OCI-LY1 (cell line): ENCODE results near the gene SMURF2.

Experiments
- H2AFZ ChIP-seq: fragments of 200-600 bp; sonication (generic), shearing (Covaris generic); 2 replicates; pipeline ENCODE4 v1.6.0; 2014; ENCODE audit warnings: antibody characterized with exemption, mild to moderate bottlenecking, low read length
- H3F3A ChIP-seq: fragments of 200-600 bp; sonication (generic), shearing (Covaris generic); 2 replicates; pipeline ENCODE4 v1.6.0; 2014; ENCODE audit warnings: mild to moderate bottlenecking, antibody characterized with exemption, low read length, moderate library complexity; ENCODE audit not compliant: insufficient read depth
- H3K27ac ChIP-seq: fragments of 200-600 bp; sonication (generic); 2 replicates; pipeline ENCODE4 v1.5.1; 2014; ENCODE audit warnings: low read length, mixed run types, mild to moderate bottlenecking, low read depth; ENCODE audit not compliant: poor library complexity, severe bottlenecking
- H3K27me3 ChIP-seq: fragments of 200-600 bp; sonication (generic); 2 replicates; pipeline ENCODE4 v1.6.0; 2014; ENCODE audit warnings: antibody characterized with exemption, mild to moderate bottlenecking, low read length, moderate library complexity; ENCODE audit not compliant: insufficient read depth
- H3K36me3 ChIP-seq: fragments of 200-600 bp; sonication (generic); 2 replicates; pipeline ENCODE4 v1.6.1; 2014; ENCODE audit warnings: mild to moderate bottlenecking, antibody characterized with exemption, low read length, moderate library complexity, mixed read lengths; ENCODE audit not compliant: insufficient read depth
- H3K4me1 ChIP-seq: fragments of 200-600 bp; sonication (generic); 2 replicates; pipeline ENCODE4 v1.5.1; 2014; ENCODE audit warnings: mild to moderate bottlenecking, low read length, moderate library complexity; ENCODE audit not compliant: insufficient read depth, severe bottlenecking
- H3K4me2 ChIP-seq: fragments of 200-600 bp; sonication (generic), shearing (Covaris generic); 2 replicates; pipeline ENCODE4 v1.6.1; 2014; ENCODE audit warnings: low read length
- H3K4me3 ChIP-seq: fragments of 200-600 bp; sonication (generic); 2 replicates; pipeline ENCODE4 v1.5.1; 2014; ENCODE audit warnings: low read length, low read depth, mild to moderate bottlenecking, mixed read lengths; ENCODE audit not compliant: poor library complexity, severe bottlenecking
- H3K79me2 ChIP-seq: fragments of 200-600 bp; shearing (Covaris generic); 2 replicates; pipeline ENCODE4 v1.6.1; 2016; ENCODE audit warnings: mixed run types, low read length, mixed read lengths; ENCODE audit not compliant: insufficient read depth
- H3K9ac ChIP-seq: fragments of 200-600 bp; sonication (generic), shearing (Covaris generic); 2 replicates; pipeline ENCODE4 v1.6.1; 2014; ENCODE audit warnings: mild to moderate bottlenecking, low read length, mixed read lengths
- H3K9me2 ChIP-seq: fragments of 200-600 bp; sonication (generic), shearing (Covaris generic); 2 replicates; pipeline ENCODE4 v1.6.1; 2014; ENCODE audit warnings: low read depth, mild to moderate bottlenecking, low read length, mixed read lengths
- H3K9me3 ChIP-seq: fragments of 200-600 bp; shearing (Covaris generic); 2 replicates; pipeline ENCODE4 v1.6.1; 2014; ENCODE audit warnings: low read length, mixed read lengths
- H4K20me1 ChIP-seq: fragments of 200-600 bp; sonication (generic), shearing (Covaris generic); 2 replicates; pipeline ENCODE4 v1.6.0; 2016; ENCODE audit warnings: mild to moderate bottlenecking, low read length; ENCODE audit not compliant: insufficient read depth
- CTCF ChIP-seq: fragments of 200-600 bp; sonication (generic), shearing (Covaris generic); IDR thresholded peaks from 2 replicates; pipeline ENCODE4 v1.5.1; 2017; ENCODE audit warnings: mild to moderate bottlenecking, antibody characterized with exemption, low read length, moderate library complexity, mixed read lengths
- EZH2 ChIP-seq: fragments of 200-600 bp; sonication (generic), shearing (Covaris generic); IDR thresholded peaks from 2 replicates; pipeline ENCODE4 v1.8.0; 2017; ENCODE audit warnings: borderline replicate concordance, mixed run types, mild to moderate bottlenecking, antibody characterized with exemption, low read length, moderate library complexity, mixed read lengths

The SMURF2 gene

GRCh38 chr17:64575431-64575830 is 86.7 kb downstream of the SMURF2 start:
- no peak overlapping the region for H3K4me3 ChIP-seq
- no peak overlapping the region for H2AFZ ChIP-seq
- H3F3A ChIP-seq = no peaks in the 10 kb centered on the region
- TF ChIP-seq EZH2 (no peak), CTCF (no peak)
- no peaks in the 10 kb centered on the region for H3K9me3 ChIP-seq
- no peaks in the 10 kb centered on the region for H4K20me1 ChIP-seq
- H3K4me2 ChIP-seq = no peak overlapping the region
- peaks cover 23% of the 10 kb centered on the region; the same call in 1 of the 2 replicates for H3K36me3 ChIP-seq
- H3K27me3 ChIP-seq = no peaks in the 10 kb centered on the region
- H3K79me2 ChIP-seq = no peaks in the 10 kb centered on the region
- no peak overlapping the region for H3K27ac ChIP-seq
- H3K9me2 ChIP-seq = no peaks in the 10 kb centered on the region
- H3K9ac ChIP-seq = no peak overlapping the region
- H3K4me1 ChIP-seq = no peaks in the 10 kb centered on the region

- H3K9me3 ChIP-seq = no peaks in the 10 kb centered on the region
- TF ChIP-seq CTCF (no peak), EZH2 (no peak)
- no peaks in the 10 kb centered on the region for H3F3A ChIP-seq
These were observed 87.5 kb downstream of the SMURF2 start for GRCh38 chr17:64574646-64575045.

GRCh38 chr17:64573214-64573613 is 88.9 kb downstream of the SMURF2 start:
- Histone ChIP-seq H3K27me3 (no peaks in the 10 kb centered on the region), H3F3A (no peaks in the 10 kb centered on the region), H3K9me3 (no peaks in the 10 kb centered on the region), H3K36me3 (peaks cover 20% of the 10 kb centered on the region), H3K4me2 (no peak overlapping the region), H3K79me2 (no peaks in the 10 kb centered on the region), H4K20me1 (no peaks in the 10 kb centered on the region), H3K9me2 (no peaks in the 10 kb centered on the region), H3K4me3 (no peak overlapping the region), H3K9ac (no peak overlapping the region), H3K4me1 (no peaks in the 10 kb centered on the region), H2AFZ (no peak overlapping the region), H3K27ac (no peak overlapping the region)
- TF ChIP-seq CTCF (no peak), EZH2 (no peak)

More at GRCh38 chr17:64574646-64575045, 87.5 kb downstream of the SMURF2 start:
- Histone ChIP-seq H4K20me1 (no peaks in the 10 kb centered on the region), H3K36me3 (peaks cover 18% of the 10 kb centered on the region; the same call in 1 of the 2 replicates), H3K9ac (no peak overlapping the region), H3K4me3 (no peak overlapping the region), H3K4me1 (no peaks in the 10 kb centered on the region), H3K27me3 (no peaks in the 10 kb centered on the region), H3K9me2 (no peaks in the 10 kb centered on the region), H3K4me2 (no peak overlapping the region), H3K79me2 (no peaks in the 10 kb centered on the region), H3K27ac (no peak overlapping the region), H2AFZ (no peak overlapping the region)
